Keratinocyte (primary cell): ENCODE results near the gene HAUS2.

Experiments
- EZH2 ChIP-seq: IDR thresholded peaks from one replicate; pipeline ENCODE4 v1.6.1; 2012; ENCODE audit warnings: inconsistent platforms, mild to moderate bottlenecking, low read length, moderate library complexity
- TF ChIP-seq, protein P1 (sequence below), 3 experiments: IDR thresholded peaks in 1 of 3; conservative IDR thresholded peaks in 1 of 3; optimal IDR thresholded peaks in 1 of 3; 2 replicates in 2 of 3; 3 replicates in 1 of 3; pipeline versions ENCODE3 to v1.5.1; 2011; ENCODE audit warnings: low read length in 3 of 3, mild to moderate bottlenecking in 3 of 3, moderate library complexity in 2 of 3, control low read depth in 1 of 3, inconsistent platforms in 1 of 3; ENCODE audit not compliant: insufficient read depth in 2 of 3; ENCODE audit errors: extremely low read depth in 1 of 3

DNA sequence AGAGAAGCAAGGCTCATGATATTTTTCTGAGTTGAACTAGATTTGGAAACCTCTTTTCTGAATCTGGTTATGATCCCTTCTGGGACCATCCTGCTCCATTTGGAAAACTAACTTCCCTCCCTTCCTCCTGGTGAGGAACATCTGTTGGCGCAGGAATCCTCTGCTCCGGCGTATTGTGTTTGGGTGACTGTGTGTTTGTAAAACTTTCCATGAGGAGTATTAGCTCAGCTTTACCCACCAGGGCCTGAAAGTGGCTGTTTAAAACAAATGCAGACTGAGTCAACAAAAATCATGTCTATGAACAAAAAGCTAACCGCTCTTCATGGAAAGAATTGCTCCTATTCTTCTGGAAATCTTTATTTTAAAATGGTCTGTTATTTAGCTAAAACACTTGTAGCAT, 44.5 kb downstream of the HAUS2 start:
- TF ChIP-seq, protein P1, sequence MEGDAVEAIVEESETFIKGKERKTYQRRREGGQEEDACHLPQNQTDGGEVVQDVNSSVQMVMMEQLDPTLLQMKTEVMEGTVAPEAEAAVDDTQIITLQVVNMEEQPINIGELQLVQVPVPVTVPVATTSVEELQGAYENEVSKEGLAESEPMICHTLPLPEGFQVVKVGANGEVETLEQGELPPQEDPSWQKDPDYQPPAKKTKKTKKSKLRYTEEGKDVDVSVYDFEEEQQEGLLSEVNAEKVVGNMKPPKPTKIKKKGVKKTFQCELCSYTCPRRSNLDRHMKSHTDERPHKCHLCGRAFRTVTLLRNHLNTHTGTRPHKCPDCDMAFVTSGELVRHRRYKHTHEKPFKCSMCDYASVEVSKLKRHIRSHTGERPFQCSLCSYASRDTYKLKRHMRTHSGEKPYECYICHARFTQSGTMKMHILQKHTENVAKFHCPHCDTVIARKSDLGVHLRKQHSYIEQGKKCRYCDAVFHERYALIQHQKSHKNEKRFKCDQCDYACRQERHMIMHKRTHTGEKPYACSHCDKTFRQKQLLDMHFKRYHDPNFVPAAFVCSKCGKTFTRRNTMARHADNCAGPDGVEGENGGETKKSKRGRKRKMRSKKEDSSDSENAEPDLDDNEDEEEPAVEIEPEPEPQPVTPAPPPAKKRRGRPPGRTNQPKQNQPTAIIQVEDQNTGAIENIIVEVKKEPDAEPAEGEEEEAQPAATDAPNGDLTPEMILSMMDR (optimal IDR thresholded peaks at IDR 0.05 in 1 of 3, IDR thresholded peaks at IDR 0.05 in 1 of 3, conservative IDR thresholded peaks at IDR 0.05 in 1 of 3; ENCODE audit: extremely low read depth in 1 of 3, insufficient read depth in 2 of 3, low read length in 3 of 3) = no peak
- TF ChIP-seq EZH2 = no peak
